ENCODE measurements around the gene SPPL3.

SPPL3 gene

GRCh38 chr12:120718055-120718454 is 186.1 kb downstream of the SPPL3 start:
- no peak for TF ChIP-seq FOXP2 (optimal IDR thresholded peaks at IDR 0.05; ENCODE audit: borderline replicate concordance, extremely low read depth, extremely low read length, insufficient read depth)
- no peak for TF ChIP-seq POLR2AphosphoS5 (IDR thresholded peaks at IDR 0.05; ENCODE audit: low read depth, low read length)
- no peak for TF ChIP-seq SIN3A (IDR thresholded peaks at IDR 0.05; ENCODE audit: borderline replicate concordance, insufficient read depth, low read length)
- no peak for TF ChIP-seq REST (IDR thresholded peaks at IDR 0.05; ENCODE audit: insufficient read depth in 1 of 2, low read depth in 2 of 2, low read length in 2 of 2)
- no peak for TF ChIP-seq TAF1 (IDR thresholded peaks at IDR 0.05; ENCODE audit: borderline replicate concordance, insufficient read depth, low read length)

- TF ChIP-seq POLR2AphosphoS5 (IDR thresholded peaks at IDR 0.05; ENCODE audit: low read depth, low read length) (no peak), FOXP2 (optimal IDR thresholded peaks at IDR 0.05; ENCODE audit: borderline replicate concordance, extremely low read depth, extremely low read length, insufficient read depth) (no peak), SIN3A (IDR thresholded peaks at IDR 0.05; ENCODE audit: borderline replicate concordance, insufficient read depth, low read length) (no peak), TAF1 (IDR thresholded peaks at IDR 0.05; ENCODE audit: borderline replicate concordance, insufficient read depth, low read length) (no peak), REST (IDR thresholded peaks at IDR 0.05; ENCODE audit: insufficient read depth in 1 of 2, low read depth in 2 of 2, low read length in 2 of 2) (no peak)
Measured at GRCh38 chr12:120713861-120714482, 190.2 kb downstream of the SPPL3 start.

GRCh38 chr12:120712610-120713009 is 191.5 kb downstream of the SPPL3 start:
- TF ChIP-seq TAF1 (IDR thresholded peaks at IDR 0.05; ENCODE audit: borderline replicate concordance, insufficient read depth, low read length) (no peak), FOXP2 (optimal IDR thresholded peaks at IDR 0.05; ENCODE audit: borderline replicate concordance, extremely low read depth, extremely low read length, insufficient read depth) (no peak), POLR2AphosphoS5 (IDR thresholded peaks at IDR 0.05; ENCODE audit: low read depth, low read length) (no peak), REST (IDR thresholded peaks at IDR 0.05; ENCODE audit: insufficient read depth in 1 of 2, low read depth in 2 of 2, low read length in 2 of 2) (no peak), SIN3A (IDR thresholded peaks at IDR 0.05; ENCODE audit: borderline replicate concordance, insufficient read depth, low read length) (no peak)

Measured in PFSK-1 (cell line).